Ishikawa (cell line): ENCODE measurements around the gene TTLL1.

Source experiments
- CREB1 ChIP-seq: IDR thresholded peaks from 2 replicates; pipeline ENCODE4 v1.6.1; 2012; ENCODE audit warnings: low read depth
- NFIC ChIP-seq: IDR thresholded peaks from 2 replicates; pipeline ENCODE4 v1.6.1; 2012
- RAD21 ChIP-seq: IDR thresholded peaks from 2 replicates; pipeline ENCODE4 v1.6.1; 2012; ENCODE audit warnings: low read depth
- TCF12 ChIP-seq: IDR thresholded peaks from 2 replicates; pipeline ENCODE4 v1.6.1; 2012; ENCODE audit warnings: low read depth
- TEAD4 ChIP-seq: IDR thresholded peaks from 2 replicates; pipeline ENCODE4 v1.6.1; 2012

- TF ChIP-seq RAD21, result no peak
- TF ChIP-seq CREB1, result no peak
- TF ChIP-seq NFIC, result no peak
- no peak for TF ChIP-seq TEAD4
- no peak for TF ChIP-seq TCF12
Observed at GRCh38 chr22:43114958-43115357, 25.8 kb upstream of the TTLL1 start.
